DLD1 (cell line): Measurements from ENCODE around the gene BMP8B.
"Not testable (repeated sequence)": the region's sequence is repeated elsewhere in the genome, so short reads cannot be mapped to it uniquely, and the experiment has no call there.

Source experiments
- in situ Hi-C: cut with HindIII; loops from 2 replicates; pipeline ENCODE4 v1.10.0; 2017; ENCODE audit warnings: low sequenced_read_pairs

The BMP8B gene

GRCh38 chr1:39779137-39779536 is 9.5 kb downstream of the BMP8B start:
- in situ Hi-C loops: no loop called here

- in situ Hi-C loops: not testable (repeated sequence)
These were observed 10.1 kb downstream of the BMP8B start for GRCh38 chr1:39778463-39779099.

GRCh38 chr1:39777896-39778295 is 10.8 kb downstream of the BMP8B start:
- in situ Hi-C loops: not testable (repeated sequence)

GRCh38 chr1:39777306-39777705 is 11.4 kb downstream of the BMP8B start:
- in situ Hi-C loops: no loop called here

- in situ Hi-C loops: no loop called here
These were observed 11.8 kb downstream of the BMP8B start for GRCh38 chr1:39776886-39777285.

GRCh38 chr1:39776400-39776713 is 12.3 kb downstream of the BMP8B start:
- in situ Hi-C loops: no loop called here

- in situ Hi-C loops: not testable (repeated sequence)
These were observed 12.8 kb downstream of the BMP8B start for GRCh38 chr1:39775676-39776399.

GRCh38 chr1:39775141-39775540 is 13.5 kb downstream of the BMP8B start:
- in situ Hi-C loops: not testable (repeated sequence)

GRCh38 chr1:39773369-39773979 is 15.2 kb downstream of the BMP8B start:
- in situ Hi-C loops: not testable (repeated sequence)

- in situ Hi-C loops: not testable (repeated sequence)
These were observed 17.6 kb downstream of the BMP8B start, which contains the start of gene OXCT2 for GRCh38 chr1:39771022-39771532. Gene OXCT2, minus strand, starts transcription at chr1:39771348. Its CDS starts 93 bp downstream, at chr1:39771255.

- in situ Hi-C loops: not testable (repeated sequence)
These were observed 18.3 kb downstream of the BMP8B start for GRCh38 chr1:39770100-39771021.

GRCh38 chr1:39769502-39769901 is 19.2 kb downstream of the BMP8B start:
- in situ Hi-C loops: not testable (repeated sequence)

- in situ Hi-C loops: not testable (repeated sequence)
These were observed 22.2 kb downstream of the BMP8B start for GRCh38 chr1:39766466-39766865.

GRCh38 chr1:39764512-39764911 is 24.2 kb downstream of the BMP8B start:
- in situ Hi-C loops: not testable (repeated sequence)

- in situ Hi-C loops: not testable (repeated sequence)
These were observed 24.9 kb downstream of the BMP8B start for GRCh38 chr1:39763619-39764374.

GRCh38 chr1:39762550-39763540 is 25.8 kb downstream of the BMP8B start:
- in situ Hi-C loops: no loop called here

- in situ Hi-C loops: no loop called here
These were observed 27.0 kb downstream of the BMP8B start for GRCh38 chr1:39761557-39762260.

- in situ Hi-C loops: no loop called here
These were observed 27.6 kb downstream of the BMP8B start for GRCh38 chr1:39761016-39761415.
